WTC11 (cell line): ENCODE measurements around the gene HID1.

Experiments used
- AR ChIP-seq: fragments of 250-450 bp; sonication (Bioruptor Pico); IDR thresholded peaks from 2 replicates; pipeline ENCODE4 v1.9.0; 2021; ENCODE audit warnings: mild to moderate bottlenecking
- ESRRA ChIP-seq: sonication (generic); formaldehyde crosslinking; IDR thresholded peaks from 2 replicates; pipeline ENCODE4 v1.8.1; 2022; ENCODE audit warnings: mild to moderate bottlenecking, missing genetic modification reagents, borderline replicate concordance
- GABPB1 ChIP-seq: sonication (generic); formaldehyde crosslinking; IDR thresholded peaks from 2 replicates; pipeline ENCODE4 v1.8.1; 2023; ENCODE audit warnings: mild to moderate bottlenecking, missing genetic modification reagents
- GRHL2 ChIP-seq: fragments of 250-450 bp; sonication (Bioruptor Pico); IDR thresholded peaks from 2 replicates; pipeline ENCODE4 v1.8.0; 2022; ENCODE audit warnings: mild to moderate bottlenecking, moderate library complexity; ENCODE audit not compliant: insufficient replicate concordance, severe bottlenecking
- JUN ChIP-seq: sonication (generic); formaldehyde crosslinking; IDR thresholded peaks from 2 replicates; pipeline ENCODE4 v1.8.0; 2023; ENCODE audit warnings: mild to moderate bottlenecking, missing genetic modification reagents
- MAX ChIP-seq: sonication (generic); formaldehyde crosslinking; IDR thresholded peaks from 2 replicates; pipeline ENCODE4 v1.8.0; 2022; ENCODE audit warnings: mild to moderate bottlenecking, missing genetic modification reagents
- USF1 ChIP-seq: sonication (generic); formaldehyde crosslinking; IDR thresholded peaks from 2 replicates; pipeline ENCODE4 v1.8.0; 2022; ENCODE audit warnings: mild to moderate bottlenecking, missing genetic modification reagents
- ZMAT4 ChIP-seq: fragments of 250-450 bp; sonication (Bioruptor Pico); IDR thresholded peaks from 2 replicates; pipeline ENCODE4 v1.9.0; 2021; ENCODE audit warnings: mild to moderate bottlenecking
- ZNF263 ChIP-seq: sonication (generic); formaldehyde crosslinking; IDR thresholded peaks from 2 replicates; pipeline ENCODE4 v1.8.1; 2022; ENCODE audit warnings: low read depth, mild to moderate bottlenecking, moderate library complexity, missing genetic modification reagents
- ZNF416 ChIP-seq: fragments of 250-450 bp; sonication (Bioruptor Pico); IDR thresholded peaks from 2 replicates; pipeline ENCODE4 v1.9.0; 2021; ENCODE audit warnings: mild to moderate bottlenecking, inconsistent platforms
- TF ChIP-seq, protein P1 (sequence below): fragments of 200-600 bp; IDR thresholded peaks from 2 replicates; pipeline ENCODE4 v1.8.0; 2022; ENCODE audit warnings: antibody characterized with exemption
- TF ChIP-seq, protein P2 (sequence below): sonication (generic); formaldehyde crosslinking; conservative IDR thresholded peaks from 2 replicates; pipeline ENCODE4 v1.8.1; 2022; ENCODE audit warnings: mild to moderate bottlenecking, missing genetic modification reagents
- TF ChIP-seq, protein P3 (sequence below): sonication (generic); formaldehyde crosslinking; IDR thresholded peaks from 2 replicates; pipeline ENCODE4 v1.8.1; 2022; ENCODE audit warnings: low read depth, mild to moderate bottlenecking, moderate library complexity, missing genetic modification reagents, borderline replicate concordance

GRCh38 chr17:74971842-74972106 lies 785 bp downstream of the HID1 start:
- TF ChIP-seq, protein P1, sequence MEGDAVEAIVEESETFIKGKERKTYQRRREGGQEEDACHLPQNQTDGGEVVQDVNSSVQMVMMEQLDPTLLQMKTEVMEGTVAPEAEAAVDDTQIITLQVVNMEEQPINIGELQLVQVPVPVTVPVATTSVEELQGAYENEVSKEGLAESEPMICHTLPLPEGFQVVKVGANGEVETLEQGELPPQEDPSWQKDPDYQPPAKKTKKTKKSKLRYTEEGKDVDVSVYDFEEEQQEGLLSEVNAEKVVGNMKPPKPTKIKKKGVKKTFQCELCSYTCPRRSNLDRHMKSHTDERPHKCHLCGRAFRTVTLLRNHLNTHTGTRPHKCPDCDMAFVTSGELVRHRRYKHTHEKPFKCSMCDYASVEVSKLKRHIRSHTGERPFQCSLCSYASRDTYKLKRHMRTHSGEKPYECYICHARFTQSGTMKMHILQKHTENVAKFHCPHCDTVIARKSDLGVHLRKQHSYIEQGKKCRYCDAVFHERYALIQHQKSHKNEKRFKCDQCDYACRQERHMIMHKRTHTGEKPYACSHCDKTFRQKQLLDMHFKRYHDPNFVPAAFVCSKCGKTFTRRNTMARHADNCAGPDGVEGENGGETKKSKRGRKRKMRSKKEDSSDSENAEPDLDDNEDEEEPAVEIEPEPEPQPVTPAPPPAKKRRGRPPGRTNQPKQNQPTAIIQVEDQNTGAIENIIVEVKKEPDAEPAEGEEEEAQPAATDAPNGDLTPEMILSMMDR = no peak
- TF ChIP-seq MAX = no peak
- TF ChIP-seq GABPB1 (CRISPR knock-in tag) = no peak
- no peak for TF ChIP-seq USF1 (CRISPR knock-in tag)
- TF ChIP-seq, protein P2, sequence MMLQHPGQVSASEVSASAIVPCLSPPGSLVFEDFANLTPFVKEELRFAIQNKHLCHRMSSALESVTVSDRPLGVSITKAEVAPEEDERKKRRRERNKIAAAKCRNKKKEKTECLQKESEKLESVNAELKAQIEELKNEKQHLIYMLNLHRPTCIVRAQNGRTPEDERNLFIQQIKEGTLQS (CRISPR knock-in tag) = no peak
- no peak for TF ChIP-seq ESRRA (CRISPR knock-in tag)
- TF ChIP-seq ZMAT4 (CRISPR knock-in tag) = no peak
- TF ChIP-seq AR (CRISPR knock-in tag) = no peak
- TF ChIP-seq ZNF263 (CRISPR knock-in tag) = no peak
- TF ChIP-seq, protein P3, sequence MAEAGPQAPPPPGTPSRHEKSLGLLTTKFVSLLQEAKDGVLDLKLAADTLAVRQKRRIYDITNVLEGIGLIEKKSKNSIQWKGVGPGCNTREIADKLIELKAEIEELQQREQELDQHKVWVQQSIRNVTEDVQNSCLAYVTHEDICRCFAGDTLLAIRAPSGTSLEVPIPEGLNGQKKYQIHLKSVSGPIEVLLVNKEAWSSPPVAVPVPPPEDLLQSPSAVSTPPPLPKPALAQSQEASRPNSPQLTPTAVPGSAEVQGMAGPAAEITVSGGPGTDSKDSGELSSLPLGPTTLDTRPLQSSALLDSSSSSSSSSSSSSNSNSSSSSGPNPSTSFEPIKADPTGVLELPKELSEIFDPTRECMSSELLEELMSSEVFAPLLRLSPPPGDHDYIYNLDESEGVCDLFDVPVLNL (CRISPR knock-in tag) = no peak
- TF ChIP-seq ZNF416 (CRISPR knock-in tag) = no peak
- TF ChIP-seq GRHL2 (CRISPR knock-in tag) = no peak
- no peak for TF ChIP-seq JUN (CRISPR knock-in tag)
